Right lobe of liver (tissue), 4 donors: Measurements from ENCODE around the gene P4HA2.

ENCODE experiments used
- POLR2A ChIP-seq: fragments of 450-650 bp; IDR thresholded peaks from one replicate; pipeline ENCODE4 v1.6.1; 2017; ENCODE audit warnings: antibody characterized with exemption, mild to moderate bottlenecking
- TF ChIP-seq, protein P1 (sequence below), 4 donors: fragments of 200-600 bp in 3 of 4; fragments of 450-650 bp in 1 of 4; IDR thresholded peaks; one replicate each; pipeline versions ENCODE4 v1.5.1 to v1.8.0; 2016 to 2022; ENCODE audit warnings: antibody characterized with exemption in 4 of 4, mild to moderate bottlenecking in 2 of 4
- donor health status: DM: no; HTN: no; CAD: no.
- donor health status: DM: no; HTN: no; CAD: no.
- donor health status: DM: no; HTN: yes; CAD: no.

DNA sequence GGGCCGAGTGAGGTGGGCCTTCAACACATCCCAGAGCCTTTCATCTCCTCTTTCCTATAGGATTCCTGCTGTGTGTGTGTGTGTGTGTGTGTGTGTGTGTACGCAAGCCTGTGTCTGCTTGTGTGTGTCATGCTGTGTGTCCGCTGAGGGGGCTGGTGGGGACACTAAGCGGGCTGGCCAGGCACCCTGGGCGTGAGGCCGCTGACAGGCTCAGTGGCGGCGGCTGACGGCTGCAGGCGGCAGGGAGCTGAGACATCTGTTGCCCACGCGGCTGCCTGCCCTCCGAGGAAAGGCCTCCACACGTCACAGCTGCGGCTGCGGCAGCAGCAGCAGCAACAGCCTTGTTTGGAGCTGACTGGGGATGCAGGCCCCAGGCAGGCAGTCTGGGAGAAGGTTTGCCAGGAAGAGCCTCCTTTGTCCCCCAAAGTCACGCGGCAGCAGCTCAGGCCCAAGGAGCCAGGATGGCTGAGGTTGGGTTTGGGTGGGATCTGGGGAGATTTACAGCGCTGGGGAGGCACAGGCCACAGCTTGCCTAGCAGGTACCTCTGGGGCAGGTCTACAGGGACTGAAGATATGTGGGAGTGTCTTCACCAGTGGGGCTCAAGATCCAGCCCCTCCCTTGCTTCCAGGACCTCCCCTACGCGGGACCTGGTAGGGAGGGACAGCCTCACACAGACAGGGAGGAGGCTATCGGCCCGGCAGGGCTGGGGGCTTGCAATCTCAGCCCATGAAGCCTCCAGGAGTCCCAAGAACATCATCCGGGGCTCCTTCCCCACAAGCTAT is 31.6 kb upstream of the P4HA2 start:
- TF ChIP-seq, protein P1, sequence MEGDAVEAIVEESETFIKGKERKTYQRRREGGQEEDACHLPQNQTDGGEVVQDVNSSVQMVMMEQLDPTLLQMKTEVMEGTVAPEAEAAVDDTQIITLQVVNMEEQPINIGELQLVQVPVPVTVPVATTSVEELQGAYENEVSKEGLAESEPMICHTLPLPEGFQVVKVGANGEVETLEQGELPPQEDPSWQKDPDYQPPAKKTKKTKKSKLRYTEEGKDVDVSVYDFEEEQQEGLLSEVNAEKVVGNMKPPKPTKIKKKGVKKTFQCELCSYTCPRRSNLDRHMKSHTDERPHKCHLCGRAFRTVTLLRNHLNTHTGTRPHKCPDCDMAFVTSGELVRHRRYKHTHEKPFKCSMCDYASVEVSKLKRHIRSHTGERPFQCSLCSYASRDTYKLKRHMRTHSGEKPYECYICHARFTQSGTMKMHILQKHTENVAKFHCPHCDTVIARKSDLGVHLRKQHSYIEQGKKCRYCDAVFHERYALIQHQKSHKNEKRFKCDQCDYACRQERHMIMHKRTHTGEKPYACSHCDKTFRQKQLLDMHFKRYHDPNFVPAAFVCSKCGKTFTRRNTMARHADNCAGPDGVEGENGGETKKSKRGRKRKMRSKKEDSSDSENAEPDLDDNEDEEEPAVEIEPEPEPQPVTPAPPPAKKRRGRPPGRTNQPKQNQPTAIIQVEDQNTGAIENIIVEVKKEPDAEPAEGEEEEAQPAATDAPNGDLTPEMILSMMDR (IDR thresholded peaks at IDR 0.05), result no peak
- no peak for TF ChIP-seq POLR2A
